ENCODE data around the gene PDSS1.
"Not testable (repeated sequence)": the region's sequence is repeated elsewhere in the genome, so short reads cannot be mapped to it uniquely, and the experiment has no call there.

PDSS1 gene, protein sequence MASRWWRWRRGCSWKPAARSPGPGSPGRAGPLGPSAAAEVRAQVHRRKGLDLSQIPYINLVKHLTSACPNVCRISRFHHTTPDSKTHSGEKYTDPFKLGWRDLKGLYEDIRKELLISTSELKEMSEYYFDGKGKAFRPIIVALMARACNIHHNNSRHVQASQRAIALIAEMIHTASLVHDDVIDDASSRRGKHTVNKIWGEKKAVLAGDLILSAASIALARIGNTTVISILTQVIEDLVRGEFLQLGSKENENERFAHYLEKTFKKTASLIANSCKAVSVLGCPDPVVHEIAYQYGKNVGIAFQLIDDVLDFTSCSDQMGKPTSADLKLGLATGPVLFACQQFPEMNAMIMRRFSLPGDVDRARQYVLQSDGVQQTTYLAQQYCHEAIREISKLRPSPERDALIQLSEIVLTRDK

GRCh38 chr10:26697163-26697921 lies at the start of gene PDSS1:
TSS of gene PDSS1 (plus strand) at chr10:26697701. CDS start at chr10:26697712, 11 bp downstream.
- DNase-seq (ENCODE audit: low read depth in 2 of 2) = peak in 1 of 2 donors; percentile 41

DNA sequence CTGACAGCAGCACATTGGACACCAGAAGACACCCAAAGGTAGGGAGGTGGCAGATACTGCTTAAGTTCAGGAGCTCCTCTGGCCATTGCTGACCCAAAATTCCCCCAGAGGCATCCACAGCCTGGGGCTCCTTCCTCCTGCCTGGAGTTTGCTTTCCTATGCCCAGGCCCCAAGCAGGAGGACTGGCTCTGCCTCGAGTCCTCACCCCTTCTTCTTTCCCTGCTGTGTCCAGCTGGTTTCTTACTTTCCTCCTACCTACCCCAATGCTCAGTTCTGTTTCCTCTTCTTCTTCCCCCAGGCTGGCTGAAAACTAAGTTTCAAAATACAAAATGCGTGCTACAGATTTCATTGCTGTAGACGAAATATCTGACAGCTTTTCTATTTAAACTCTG lies 49.3 kb upstream of the PDSS1 start:
- DNase-seq (ENCODE audit: low read depth in 2 of 2) = not testable (repeated sequence)

- DNase-seq (ENCODE audit: low read depth in 2 of 2) = no peak
These were observed 47.1 kb upstream of the PDSS1 start for GRCh38 chr10:26650406-26650805.

DNA sequence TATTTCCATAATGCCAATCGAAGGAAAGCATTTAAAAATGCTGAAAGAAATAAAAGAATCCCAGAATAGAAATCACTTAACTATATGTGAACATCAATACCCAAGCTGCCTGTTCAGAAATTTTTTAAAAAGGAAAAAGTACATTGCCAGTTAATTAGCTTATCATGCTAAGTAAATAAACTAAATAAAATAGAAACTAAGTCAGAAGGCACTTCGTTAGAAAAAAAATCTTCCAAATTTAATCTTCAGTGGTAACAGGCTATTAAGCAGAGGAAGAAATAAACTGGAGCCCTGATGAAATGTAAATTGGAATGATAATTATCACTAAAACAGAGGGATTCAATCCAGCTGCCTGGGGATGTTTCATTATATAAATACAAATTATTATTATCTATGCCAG lies 46.0 kb upstream of the PDSS1 start:
- DNase-seq (ENCODE audit: low read depth in 2 of 2) = not testable (repeated sequence)

- no peak for DNase-seq (ENCODE audit: low read depth in 2 of 2)
These were observed 44.5 kb upstream of the PDSS1 start for GRCh38 chr10:26653004-26653403.

GRCh38 chr10:26655746-26656145 lies 41.8 kb upstream of the PDSS1 start:
- no peak for DNase-seq (ENCODE audit: low read depth in 2 of 2)

DNA sequence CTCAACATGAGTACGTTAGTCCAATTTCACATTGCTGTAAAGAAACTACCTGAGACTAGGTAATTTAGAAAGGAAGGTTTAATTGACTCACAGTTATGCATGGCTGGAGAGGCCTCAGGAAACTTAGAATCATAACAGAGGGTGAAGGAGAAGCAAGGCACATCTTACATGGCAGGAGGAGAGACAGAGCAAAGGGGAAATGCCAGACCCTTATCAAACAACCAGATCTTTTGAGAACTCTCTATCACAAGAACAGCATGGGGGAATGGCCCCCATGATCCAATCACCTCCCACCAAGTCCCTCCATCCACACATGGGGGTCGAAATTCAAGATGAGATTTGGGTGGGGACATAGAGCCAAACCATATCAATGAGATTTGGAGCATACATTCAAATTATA lies 34.6 kb upstream of the PDSS1 start:
- no peak for DNase-seq (ENCODE audit: low read depth in 2 of 2)

GRCh38 chr10:26665080-26666048 lies 32.1 kb upstream of the PDSS1 start:
- DNase-seq (ENCODE audit: low read depth in 2 of 2) = no peak

GRCh38 chr10:26675873-26676257 lies 21.6 kb upstream of the PDSS1 start:
- no peak for DNase-seq (ENCODE audit: low read depth in 2 of 2)

DNA sequence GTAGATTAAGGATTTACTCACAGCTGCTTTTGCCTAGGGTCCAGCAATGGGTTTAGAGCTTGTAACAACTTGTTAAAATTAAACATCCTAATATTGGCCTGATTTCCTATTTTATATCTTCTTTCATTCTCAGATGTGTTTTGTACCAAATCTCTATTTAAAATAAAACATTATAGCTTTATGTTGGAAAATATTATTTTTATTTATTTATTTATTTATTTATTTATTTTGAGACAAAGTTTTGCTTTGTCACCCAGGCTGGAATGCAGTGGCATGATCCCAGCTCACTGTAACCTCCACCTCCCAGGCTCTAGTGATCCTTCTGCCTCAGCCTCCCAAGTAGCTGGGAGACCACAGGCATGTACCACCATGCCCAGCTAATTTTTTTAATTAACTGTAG lies 17.9 kb upstream of the PDSS1 start:
- no peak for DNase-seq (ENCODE audit: low read depth in 2 of 2)

DNA sequence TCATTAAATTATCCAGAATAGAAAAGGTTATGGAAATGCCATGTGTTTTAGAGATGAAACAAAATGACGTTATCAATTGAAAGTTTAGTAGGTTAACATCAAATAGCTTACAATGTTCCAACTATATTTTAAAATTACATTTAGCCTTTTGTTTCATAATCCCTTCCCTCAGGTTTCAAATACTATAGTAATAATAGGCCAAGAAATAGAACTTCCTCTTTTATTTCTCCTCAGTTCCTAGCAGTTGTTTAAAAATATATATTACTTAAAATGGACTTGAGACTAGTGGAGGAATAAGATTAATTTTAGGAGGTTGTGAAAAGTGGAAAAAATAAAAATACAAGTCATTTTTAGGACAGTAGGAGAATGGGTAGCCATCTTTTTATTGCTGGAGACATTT lies 16.4 kb upstream of the PDSS1 start:
- no peak for DNase-seq (ENCODE audit: low read depth in 2 of 2)

DNA sequence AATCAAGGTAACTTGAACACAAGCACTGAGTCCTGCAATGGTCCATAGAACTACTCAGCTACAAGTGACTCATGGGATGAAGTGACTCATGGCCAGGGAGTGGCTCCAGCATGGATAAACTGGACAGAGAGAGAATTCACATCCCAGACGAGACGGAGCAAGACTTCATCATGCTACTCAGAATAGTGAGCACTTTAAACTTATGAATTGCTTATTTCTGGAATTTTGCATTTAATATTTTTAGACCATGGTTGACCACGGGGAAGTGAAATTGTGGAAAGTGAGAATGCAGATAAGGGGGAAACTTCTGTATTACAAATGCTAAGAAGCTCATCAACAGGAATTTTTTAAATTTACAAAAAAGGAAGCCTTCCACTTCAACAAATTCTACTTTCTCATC lies 15.5 kb upstream of the PDSS1 start:
- DNase-seq (ENCODE audit: low read depth in 2 of 2) = not testable (repeated sequence)

- no peak for DNase-seq (ENCODE audit: low read depth in 2 of 2)
These were observed 14.6 kb upstream of the PDSS1 start for GRCh38 chr10:26682931-26683330.

DNA sequence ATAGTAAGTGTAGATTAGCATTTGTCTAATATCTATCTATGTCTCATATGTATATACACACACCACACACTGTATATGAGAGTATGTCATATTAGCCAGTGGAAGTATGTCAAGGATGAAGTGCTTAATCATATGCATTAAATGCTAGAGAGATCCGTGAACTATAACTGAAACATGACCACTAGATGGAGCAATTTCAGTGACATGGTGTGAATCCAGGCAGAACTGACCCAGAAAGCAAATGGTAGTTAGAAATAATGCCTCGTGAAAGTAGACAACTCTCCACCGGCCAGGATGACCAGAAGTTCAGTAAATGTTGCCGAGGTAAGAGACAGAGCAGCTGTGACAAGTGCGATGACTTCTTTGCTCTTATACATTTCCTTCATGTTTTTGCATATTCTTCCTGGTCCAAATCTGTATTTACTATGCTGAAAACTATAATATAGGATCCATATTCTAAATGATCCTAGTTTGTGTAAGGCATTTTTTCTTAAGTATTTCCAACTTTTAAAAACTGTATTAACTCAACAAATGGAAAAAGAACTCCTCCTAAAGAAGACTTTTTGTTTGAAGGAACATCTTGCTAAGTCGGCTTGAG lies 12.7 kb upstream of the PDSS1 start:
- not testable (repeated sequence) for DNase-seq (ENCODE audit: low read depth in 2 of 2)

GRCh38 chr10:26685441-26685840 lies 12.1 kb upstream of the PDSS1 start:
- DNase-seq (ENCODE audit: low read depth in 2 of 2) = no peak

DNA sequence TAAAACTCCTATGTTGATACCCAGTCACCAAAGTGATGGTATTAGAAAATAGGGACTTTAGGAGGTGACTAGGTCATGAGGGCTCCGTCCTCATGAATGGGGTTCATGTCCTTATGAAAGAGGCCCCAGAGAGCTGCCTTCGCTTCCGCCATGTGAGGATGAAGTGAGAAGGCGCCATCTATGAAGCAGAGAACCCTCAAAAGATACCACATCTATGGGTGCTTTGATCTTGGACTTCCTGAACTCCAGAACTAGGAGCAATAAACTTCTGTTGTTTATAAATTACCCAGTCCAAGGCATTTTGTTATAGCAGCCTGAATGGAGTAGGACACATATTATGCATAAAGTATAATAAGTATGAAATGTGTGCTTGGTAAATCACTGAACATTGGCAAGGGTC lies 8.1 kb upstream of the PDSS1 start:
- DNase-seq (ENCODE audit: low read depth in 2 of 2) = no peak

DNA sequence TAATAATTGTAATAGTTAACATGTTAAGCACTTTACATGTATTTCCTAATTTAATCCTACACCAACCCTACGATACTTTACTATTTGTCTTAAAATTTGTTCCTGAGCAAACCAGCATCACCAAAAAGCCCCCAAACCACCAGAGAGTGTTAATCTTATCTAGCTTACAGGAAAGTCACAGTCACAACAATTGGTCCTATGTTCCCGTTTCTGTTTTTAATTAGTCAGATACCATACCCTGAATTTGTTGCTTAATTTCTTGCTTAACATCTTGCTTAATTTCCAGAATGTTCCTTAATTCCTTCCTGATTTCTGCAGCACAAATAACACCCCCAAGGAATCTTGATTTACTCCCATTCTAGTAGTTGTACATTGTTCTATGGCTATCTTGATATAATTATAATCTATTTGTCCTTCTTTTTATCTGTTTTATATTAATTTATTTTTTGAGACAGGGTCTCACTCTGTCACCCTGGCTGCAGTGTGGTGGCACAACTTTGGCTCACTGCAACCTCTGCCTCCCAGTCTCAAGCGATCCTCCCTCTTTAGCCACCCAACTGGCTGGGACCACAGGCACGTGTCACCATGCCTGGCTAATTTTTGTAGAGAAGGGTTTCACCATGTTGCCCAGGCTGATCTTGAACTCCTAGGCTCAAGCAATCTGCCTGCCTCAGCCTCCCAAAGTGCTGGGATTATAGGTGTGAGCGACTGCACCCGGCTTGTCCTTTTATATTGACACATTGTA lies 6.6 kb upstream of the PDSS1 start:
- no peak for DNase-seq (ENCODE audit: low read depth in 2 of 2)

GRCh38 chr10:26694536-26694935 lies 3.0 kb upstream of the PDSS1 start:
- not testable (repeated sequence) for DNase-seq (ENCODE audit: low read depth in 2 of 2)

DNA sequence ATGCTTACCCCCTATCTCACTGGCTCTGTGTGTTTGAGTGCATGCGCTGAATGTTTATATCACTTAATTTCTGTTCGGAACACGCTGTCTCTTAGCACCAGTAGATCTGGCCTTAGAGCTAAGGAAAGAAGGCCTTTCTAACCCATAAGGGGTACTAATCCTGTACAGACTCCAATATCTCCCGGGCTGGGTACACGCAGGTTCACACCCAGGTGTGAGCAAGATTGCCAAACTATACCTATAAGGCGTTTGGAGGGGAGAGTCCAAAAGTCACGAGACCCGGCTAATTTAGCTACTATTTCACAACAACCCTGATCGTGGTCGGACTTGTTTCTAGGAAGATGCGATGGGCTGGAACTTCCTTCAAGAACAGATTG lies 727 bp upstream of the PDSS1 start:
- DNase-seq (ENCODE audit: low read depth in 2 of 2) = no peak

DNA sequence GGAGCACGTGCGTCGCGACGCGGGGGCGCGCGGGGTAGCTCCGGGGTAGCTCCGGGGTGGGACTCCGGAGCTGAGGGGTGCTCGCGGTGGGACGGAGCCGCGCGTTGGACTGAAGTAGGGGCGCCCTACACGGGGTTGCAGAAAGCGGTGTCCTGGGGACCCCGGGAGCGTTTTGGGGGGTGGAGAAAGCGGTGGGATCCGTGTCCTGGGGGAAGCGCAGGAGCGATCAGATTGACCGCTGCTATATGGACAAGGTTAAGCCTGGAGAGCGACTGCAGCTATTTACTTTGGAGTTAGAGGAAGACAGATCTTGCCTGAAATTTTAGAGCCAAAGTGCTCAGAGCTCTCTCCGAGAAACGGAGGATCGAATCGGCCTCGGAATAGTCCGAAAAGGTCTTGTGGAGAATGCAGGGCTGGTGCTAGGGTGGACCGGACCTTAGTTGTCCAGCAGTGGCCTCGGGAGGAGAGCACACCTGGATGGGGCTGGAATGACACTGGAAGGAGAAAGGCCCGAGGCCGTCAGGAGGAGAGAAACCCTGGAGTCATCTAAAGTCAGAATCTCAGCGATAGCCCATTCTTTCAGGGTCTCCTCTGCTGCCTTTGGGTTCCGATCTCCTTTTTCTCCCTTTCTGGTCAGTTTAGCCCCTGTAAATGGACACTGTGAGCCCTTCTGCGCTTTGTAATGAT lies 564 bp downstream of the PDSS1 start:
- DNase-seq (ENCODE audit: low read depth in 2 of 2) = no peak
